ENCODE results near the gene RNF121. TPM values are rescaled to one million over a fixed set of nuclear protein-coding genes. Genes with fewer than 3 reads are reported as not detected.

Gene RNF121
- total RNA-seq, 1 experiment from 2014 or later, result 27.8 TPM

GRCh38 chr11:71946144-71946571 is 17.3 kb downstream of the RNF121 start:
- peak; percentile 23 for DNase-seq (ENCODE audit: unreplicated experiment)
- H3K4me1 Mint-ChIP-seq (ENCODE audit: insufficient read depth, unreplicated experiment), result peaks cover 27% of the 10 kb centered on the region
- no peaks in the 10 kb centered on the region for H3K9me3 Mint-ChIP-seq (ENCODE audit: unreplicated experiment)
- no peak for TF ChIP-seq CTCF (IDR thresholded peaks at IDR 0.05; ENCODE audit: unreplicated experiment)
- H3K4me3 Mint-ChIP-seq (ENCODE audit: unreplicated experiment), result no peak overlapping the region
- intact Hi-C loops (cut with micrococcal nuclease), result no loop called here
- POLR2A ChIA-PET, result interaction anchor here (4.4 kb wide), 1 partner anchor 17 kb away, joined by 28 read pairs; the partner anchor contains the start of genes RNF121 and XNDC1N
- H3K36me3 Mint-ChIP-seq (ENCODE audit: insufficient read depth, unreplicated experiment), result no peaks in the 10 kb centered on the region
- no peak overlapping the region for H3K27ac Mint-ChIP-seq (ENCODE audit: low read depth, unreplicated experiment)
- H3K27me3 Mint-ChIP-seq (ENCODE audit: insufficient read depth, unreplicated experiment), result no peaks in the 10 kb centered on the region
- no TSS peak for BruUV-seq (replicated peaks)
- CTCF ChIA-PET, result interaction anchor here (1.6 kb wide), 1 partner anchor 9 kb away, joined by 5 read pairs; no protein-coding TSS in a partner anchor

- peak overlapping the region; percentile 30 for H3K27ac Mint-ChIP-seq (ENCODE audit: low read depth, unreplicated experiment)
- no peak for TF ChIP-seq CTCF (IDR thresholded peaks at IDR 0.05; ENCODE audit: unreplicated experiment)
- POLR2A ChIA-PET, result interaction anchor here (0.6 kb wide), 1 partner anchor 17 kb away, joined by 3 read pairs; no protein-coding TSS in a partner anchor
- no TSS peak for BruUV-seq (replicated peaks)
- H3K4me1 Mint-ChIP-seq (ENCODE audit: insufficient read depth, unreplicated experiment), result peaks cover 27% of the 10 kb centered on the region
- intact Hi-C loops (cut with micrococcal nuclease), result no loop called here
- H3K4me3 Mint-ChIP-seq (ENCODE audit: unreplicated experiment), result no peak overlapping the region
- no peaks in the 10 kb centered on the region for H3K9me3 Mint-ChIP-seq (ENCODE audit: unreplicated experiment)
- no peaks in the 10 kb centered on the region for H3K36me3 Mint-ChIP-seq (ENCODE audit: insufficient read depth, unreplicated experiment)
- H3K27me3 Mint-ChIP-seq (ENCODE audit: insufficient read depth, unreplicated experiment), result no peaks in the 10 kb centered on the region
- DNase-seq (ENCODE audit: unreplicated experiment), result peak; percentile 25
- CTCF ChIA-PET, result interaction anchor here (0.6 kb wide), 1 partner anchor 615 kb away, joined by 3 read pairs; no protein-coding TSS in a partner anchor
These were observed 18.7 kb downstream of the RNF121 start for GRCh38 chr11:71947498-71947897.

GRCh38 chr11:71948314-71949027 is 19.6 kb downstream of the RNF121 start:
- CTCF ChIA-PET, result interaction anchor here (0.6 to 0.8 kb wide), 3 partner anchors 20 to 29 kb away, joined by 3 to 4 read pairs (median 4); partner anchors contain the start of gene XNDC1N
- intact Hi-C loops (cut with micrococcal nuclease), result no loop called here
- POLR2A ChIA-PET, result no interaction called here
- BruUV-seq (replicated peaks), result no TSS peak
- Mint-ChIP-seq H3K36me3 (ENCODE audit: insufficient read depth, unreplicated experiment) (no peaks in the 10 kb centered on the region), H3K4me3 (ENCODE audit: unreplicated experiment) (no peak overlapping the region), H3K4me1 (ENCODE audit: insufficient read depth, unreplicated experiment) (peaks cover 25% of the 10 kb centered on the region), H3K27me3 (ENCODE audit: insufficient read depth, unreplicated experiment) (no peaks in the 10 kb centered on the region), H3K9me3 (ENCODE audit: unreplicated experiment) (no peaks in the 10 kb centered on the region), H3K27ac (ENCODE audit: low read depth, unreplicated experiment) (no peak overlapping the region)
- no peak for DNase-seq (ENCODE audit: unreplicated experiment)
- TF ChIP-seq CTCF (IDR thresholded peaks at IDR 0.05; ENCODE audit: unreplicated experiment), result no peak

GRCh38 chr11:71949034-71949433 is 20.2 kb downstream of the RNF121 start:
- ChIA-PET CTCF (interaction anchor here (0.6 to 1.0 kb wide), 2 partner anchors 21 to 28 kb away, joined by 3 to 4 read pairs; partner anchors contain the start of gene XNDC1N), POLR2A (no interaction called here)
- no peak for TF ChIP-seq CTCF (IDR thresholded peaks at IDR 0.05; ENCODE audit: unreplicated experiment)
- no peak for DNase-seq (ENCODE audit: unreplicated experiment)
- Mint-ChIP-seq H3K27ac (ENCODE audit: low read depth, unreplicated experiment) (no peak overlapping the region), H3K4me3 (ENCODE audit: unreplicated experiment) (no peak overlapping the region), H3K27me3 (ENCODE audit: insufficient read depth, unreplicated experiment) (no peaks in the 10 kb centered on the region), H3K9me3 (ENCODE audit: unreplicated experiment) (no peaks in the 10 kb centered on the region), H3K36me3 (ENCODE audit: insufficient read depth, unreplicated experiment) (peaks cover under 1% of the 10 kb centered on the region), H3K4me1 (ENCODE audit: insufficient read depth, unreplicated experiment) (peaks cover 20% of the 10 kb centered on the region)
- intact Hi-C loops (cut with micrococcal nuclease), result no loop called here
- BruUV-seq (replicated peaks), result no TSS peak
